Gastroesophageal sphincter (tissue), 3 donors: ENCODE measurements around the gene LILRA6.
"Not testable (repeated sequence)": the region's sequence is repeated elsewhere in the genome, so short reads cannot be mapped to it uniquely, and the experiment has no call there.

Experiments
- CTCF ChIP-seq, 4 experiments: fragments of 200-600 bp in 2 of 4; fragments of 450-650 bp in 2 of 4; sonication (generic) in 1 of 4; IDR thresholded peaks; one replicate each; pipeline ENCODE4 v1.5.1; 2017 to 2019; ENCODE audit warnings: antibody characterized with exemption in 4 of 4, mild to moderate bottlenecking in 2 of 4, moderate library complexity in 2 of 4
- EP300 ChIP-seq: sonication (generic); formaldehyde crosslinking; IDR thresholded peaks from one replicate; pipeline ENCODE4 v1.6.1; 2017; ENCODE audit warnings: antibody characterized with exemption, mild to moderate bottlenecking

- TF ChIP-seq CTCF (IDR thresholded peaks at IDR 0.05); EP300: not testable (repeated sequence)
Observed at GRCh38 chr19:54214217-54214616, 28.4 kb downstream of the LILRA6 start.
